Loucy (cell line): Measurements from ENCODE around the gene CAPN14.

Source experiments
- EZH2phosphoT487 ChIP-seq: fragments of 200-600 bp; IDR thresholded peaks from 2 replicates; pipeline ENCODE4 v1.6.1; 2018; ENCODE audit warnings: antibody characterized with exemption, mild to moderate bottlenecking, moderate library complexity, borderline replicate concordance
- TF ChIP-seq, protein P1 (sequence below): fragments of 200-600 bp; sonication (generic); conservative IDR thresholded peaks from 2 replicates; pipeline ENCODE4 v1.5.1; 2014; ENCODE audit warnings: mild to moderate bottlenecking, antibody characterized with exemption, low read length

DNA sequence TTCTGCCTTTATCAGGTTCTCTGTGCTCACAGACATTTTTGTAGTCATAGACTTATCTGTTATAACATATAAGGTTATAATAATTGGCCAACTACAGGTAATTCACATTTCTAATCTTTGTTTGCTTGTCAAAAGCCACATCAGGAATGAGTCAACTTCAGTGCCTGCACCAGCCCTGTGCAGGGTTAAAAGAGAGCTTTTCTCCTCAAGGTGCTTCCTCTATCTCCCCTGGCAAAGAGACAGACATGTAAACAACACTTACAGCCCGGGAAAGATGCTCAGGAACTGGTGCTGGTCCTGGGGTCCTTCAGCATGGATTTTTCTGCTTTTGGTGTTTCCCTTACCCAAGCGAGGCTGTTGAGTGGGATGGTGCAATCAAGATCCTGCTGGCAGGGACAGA, 9.0 kb upstream of the CAPN14 start:
- TF ChIP-seq, protein P1, sequence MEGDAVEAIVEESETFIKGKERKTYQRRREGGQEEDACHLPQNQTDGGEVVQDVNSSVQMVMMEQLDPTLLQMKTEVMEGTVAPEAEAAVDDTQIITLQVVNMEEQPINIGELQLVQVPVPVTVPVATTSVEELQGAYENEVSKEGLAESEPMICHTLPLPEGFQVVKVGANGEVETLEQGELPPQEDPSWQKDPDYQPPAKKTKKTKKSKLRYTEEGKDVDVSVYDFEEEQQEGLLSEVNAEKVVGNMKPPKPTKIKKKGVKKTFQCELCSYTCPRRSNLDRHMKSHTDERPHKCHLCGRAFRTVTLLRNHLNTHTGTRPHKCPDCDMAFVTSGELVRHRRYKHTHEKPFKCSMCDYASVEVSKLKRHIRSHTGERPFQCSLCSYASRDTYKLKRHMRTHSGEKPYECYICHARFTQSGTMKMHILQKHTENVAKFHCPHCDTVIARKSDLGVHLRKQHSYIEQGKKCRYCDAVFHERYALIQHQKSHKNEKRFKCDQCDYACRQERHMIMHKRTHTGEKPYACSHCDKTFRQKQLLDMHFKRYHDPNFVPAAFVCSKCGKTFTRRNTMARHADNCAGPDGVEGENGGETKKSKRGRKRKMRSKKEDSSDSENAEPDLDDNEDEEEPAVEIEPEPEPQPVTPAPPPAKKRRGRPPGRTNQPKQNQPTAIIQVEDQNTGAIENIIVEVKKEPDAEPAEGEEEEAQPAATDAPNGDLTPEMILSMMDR = no peak
- no peak for TF ChIP-seq EZH2phosphoT487
